ENCODE results near the gene TXNDC8. TPM values are rescaled to one million over a fixed set of nuclear protein-coding genes. Genes with fewer than 3 reads are reported as not detected.

The TXNDC8 gene
- total and polyA plus RNA-seq, 2 donors (not counting 1 experiment from before 2014, with no cell fraction given) = not detected

DNA sequence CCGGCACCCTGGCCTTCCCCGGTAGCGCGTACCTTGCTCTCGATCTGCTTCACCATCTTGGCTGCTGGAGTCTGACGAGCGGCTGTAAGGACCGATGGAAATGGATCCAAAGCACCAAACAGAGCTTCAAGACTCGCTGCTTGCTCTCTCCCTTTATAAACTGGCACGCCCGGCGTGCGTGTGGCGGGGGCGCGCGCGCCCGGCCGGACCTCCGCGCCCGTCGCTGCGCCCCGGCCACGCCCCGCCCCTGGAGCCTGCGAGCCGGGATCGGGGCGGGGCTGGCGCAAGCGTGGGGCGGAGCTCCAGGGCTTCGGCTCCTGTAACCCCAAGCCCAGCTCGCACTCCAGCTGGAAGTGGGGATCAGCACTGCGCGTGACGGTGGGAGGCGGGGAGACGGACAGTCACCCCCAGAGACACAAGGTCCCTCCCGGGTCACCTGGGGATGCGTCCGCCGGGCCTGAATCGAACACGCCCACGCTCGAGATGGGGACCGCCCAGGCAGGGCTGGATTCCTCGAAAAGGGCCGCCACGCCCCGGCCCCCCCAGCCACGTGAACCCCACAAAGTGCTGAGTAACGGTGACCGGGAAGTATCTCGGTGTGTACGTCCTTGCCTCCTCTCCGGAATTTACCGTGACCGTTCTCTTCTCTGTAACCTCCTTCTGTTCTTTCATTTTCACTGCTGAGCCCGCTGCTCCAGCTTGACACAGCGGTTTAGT lies 81.1 kb downstream of the TXNDC8 start, which contains the start of gene TXN:
Gene TXN (minus strand): TSS at position 128 of the 717 bp plus-strand sequence. CDS start 72 bp downstream, at position 56.
- peak within 1 kb of the TSS; percentile 69 for H3K4me2 ChIP-seq (replicated peaks; ENCODE audit: low read depth, low read length, poor library complexity, severe bottlenecking)
- peak; percentile 88 for ATAC-seq (ENCODE audit: low read depth)
- Mint-ChIP-seq H3K27ac (peak within 1 kb of the TSS; percentile 92), H3K4me3 (peak within 1 kb of the TSS; percentile 92), H3K4me1 (peaks cover 26% of the 10 kb centered on the region), H3K27me3 (no peaks in the 10 kb centered on the region), H3K9me3 (ENCODE audit: insufficient read depth) (no peaks in the 10 kb centered on the region)
- H3K27ac ChIP-seq (ENCODE audit: low read length in 2 of 2) = peak within 1 kb of the TSS; percentile 36 to 66
- H3K36me3 ChIP-seq (replicated peaks in 1 of 2; ENCODE audit: control extremely low read depth in 1 of 2, control insufficient read depth in 1 of 2, extremely low read depth in 1 of 2, insufficient read depth in 2 of 2, low read length in 1 of 2) = no peaks in the 10 kb centered on the region
- peak within 1 kb of the TSS; percentile 81 for H3K9ac ChIP-seq (ENCODE audit: low read length)
- no peaks in the 10 kb centered on the region for H3K9me3 ChIP-seq (ENCODE audit: control extremely low read depth in 1 of 3, control insufficient read depth in 2 of 3, insufficient read depth in 1 of 3, low read length in 2 of 3)
- H4K20me1 ChIP-seq (ENCODE audit: control insufficient read depth, insufficient read depth, low read length, poor library complexity, severe bottlenecking) = no peaks in the 10 kb centered on the region
- intact Hi-C loops (cut with micrococcal nuclease) = loop anchor here (2.0 to 10.0 kb wide), 6 partner anchors 92 to 1638 kb away; partner anchors contain the start of genes CTNNAL1, ECPAS and UGCG
- peak within 1 kb of the TSS; percentile 93 for H2AFZ ChIP-seq (ENCODE audit: insufficient read depth, low read depth, low read length, poor library complexity, severe bottlenecking)
- peak; percentile 92 for DNase-seq
- H3K4me3 ChIP-seq (ENCODE audit: control extremely low read depth in 1 of 5, extremely low read depth in 1 of 5, insufficient read depth in 1 of 5, low read depth in 2 of 5, low read length in 4 of 5) = peak within 1 kb of the TSS; percentile 75 to 88 (median 83)
- H3K4me1 ChIP-seq (ENCODE audit: control insufficient read depth in 2 of 2, insufficient read depth in 2 of 2, low read length in 2 of 2) = peaks cover 5 to 21% of the 10 kb centered on the region in 2 donors
- no peaks in the 10 kb centered on the region for H3K27me3 ChIP-seq (replicated peaks in 1 of 4; ENCODE audit: control extremely low read depth in 1 of 4, control insufficient read depth in 3 of 4, insufficient read depth in 4 of 4, low read length in 3 of 4)
- no peak for TF ChIP-seq EZH2 (IDR thresholded peaks at IDR 0.05; ENCODE audit: borderline replicate concordance, insufficient read depth, low read depth, low read length, poor library complexity, severe bottlenecking)
- TF ChIP-seq, protein P1, sequence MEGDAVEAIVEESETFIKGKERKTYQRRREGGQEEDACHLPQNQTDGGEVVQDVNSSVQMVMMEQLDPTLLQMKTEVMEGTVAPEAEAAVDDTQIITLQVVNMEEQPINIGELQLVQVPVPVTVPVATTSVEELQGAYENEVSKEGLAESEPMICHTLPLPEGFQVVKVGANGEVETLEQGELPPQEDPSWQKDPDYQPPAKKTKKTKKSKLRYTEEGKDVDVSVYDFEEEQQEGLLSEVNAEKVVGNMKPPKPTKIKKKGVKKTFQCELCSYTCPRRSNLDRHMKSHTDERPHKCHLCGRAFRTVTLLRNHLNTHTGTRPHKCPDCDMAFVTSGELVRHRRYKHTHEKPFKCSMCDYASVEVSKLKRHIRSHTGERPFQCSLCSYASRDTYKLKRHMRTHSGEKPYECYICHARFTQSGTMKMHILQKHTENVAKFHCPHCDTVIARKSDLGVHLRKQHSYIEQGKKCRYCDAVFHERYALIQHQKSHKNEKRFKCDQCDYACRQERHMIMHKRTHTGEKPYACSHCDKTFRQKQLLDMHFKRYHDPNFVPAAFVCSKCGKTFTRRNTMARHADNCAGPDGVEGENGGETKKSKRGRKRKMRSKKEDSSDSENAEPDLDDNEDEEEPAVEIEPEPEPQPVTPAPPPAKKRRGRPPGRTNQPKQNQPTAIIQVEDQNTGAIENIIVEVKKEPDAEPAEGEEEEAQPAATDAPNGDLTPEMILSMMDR (IDR thresholded peaks at IDR 0.05) = no peak
- no peaks in the 10 kb centered on the region for H3K79me2 ChIP-seq (ENCODE audit: control insufficient read depth, insufficient read depth, low read length)
- CTCF ChIA-PET = interaction anchor here (0.7 to 0.8 kb wide), 2 partner anchors 37 to 352 kb away, joined by 3 read pairs; no protein-coding TSS in a partner anchor
- POLR2A ChIA-PET = interaction anchor here (0.6 to 0.7 kb wide), 2 partner anchors 87 to 161 kb away, joined by 4 to 7 read pairs; no protein-coding TSS in a partner anchor
- WGBS (ENCODE audit: insufficient coverage) = under 1% methylated on average over 60 of the region's 65 CpGs
